ENCODE data around the gene DAPK3. TPM values are rescaled to one million over a fixed set of nuclear protein-coding genes. Genes with fewer than 3 reads are reported as not detected.

The DAPK3 gene
- polyA plus RNA-seq, 3 donors = 13.7 to 32.1 (median 21.8) TPM

DNA sequence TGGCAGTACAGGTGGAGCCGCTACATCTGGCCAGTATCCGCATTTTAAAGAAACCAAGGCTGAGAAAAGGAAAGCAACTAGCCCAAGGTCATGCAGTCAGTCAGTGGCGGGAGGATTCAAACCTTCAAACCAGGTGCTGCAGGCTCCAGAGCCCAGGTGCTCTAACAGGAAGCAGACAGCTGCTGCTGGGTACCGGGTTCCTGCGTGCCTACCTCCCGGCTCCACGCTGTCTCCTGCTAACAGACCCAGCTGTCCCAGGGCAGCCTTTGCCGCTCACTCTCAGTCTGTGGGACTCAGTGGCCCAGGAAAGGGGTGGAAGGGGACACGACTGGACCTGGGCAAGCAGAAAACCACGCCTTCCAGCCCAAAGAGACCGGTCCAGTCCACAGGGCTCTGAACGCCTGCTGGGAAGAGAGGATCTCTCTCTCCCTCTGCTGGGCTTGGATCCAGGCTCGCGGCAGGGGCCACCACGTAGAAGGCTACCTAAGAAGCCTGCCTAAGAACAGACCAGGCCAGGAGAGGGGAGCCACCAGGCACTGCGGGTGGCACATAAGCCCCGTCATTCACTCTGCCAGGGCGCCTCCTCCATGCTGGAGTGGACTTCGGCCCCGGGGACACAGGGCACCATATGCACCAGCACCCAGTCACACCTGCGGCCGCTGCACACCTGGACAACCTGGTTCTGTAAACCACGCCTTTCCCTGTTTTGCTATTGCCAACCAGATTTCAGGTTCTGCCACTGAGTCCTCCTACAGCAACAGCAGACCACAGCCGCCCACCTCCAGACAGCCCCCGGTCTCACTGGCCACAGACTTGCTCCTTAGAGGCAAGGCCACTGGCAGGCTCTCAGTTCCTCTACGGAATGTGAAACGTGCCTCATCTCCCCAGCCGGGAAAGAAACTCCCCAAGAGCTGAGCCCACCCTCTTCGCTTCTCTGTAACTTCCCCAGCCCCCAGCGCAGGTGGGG is 4.6 kb downstream of the DAPK3 start:
- Histone ChIP-seq H3K27me3 (ENCODE audit: control insufficient read depth in 2 of 2, insufficient read depth in 2 of 2, low read length in 2 of 2) (no peaks in the 10 kb centered on the region), H3K36me3 (replicated peaks in 1 of 2; ENCODE audit: control insufficient read depth in 1 of 2, insufficient read depth in 2 of 2, low read length in 2 of 2) (peaks cover 68 to 80% of the 10 kb centered on the region in 2 donors), H3K4me3 (replicated peaks in 1 of 3; ENCODE audit: low read depth in 2 of 3, low read length in 3 of 3) (no peak overlapping the region), H3K4me1 (ENCODE audit: control insufficient read depth in 1 of 2, insufficient read depth in 2 of 2, low read length in 2 of 2) (peaks cover 10 to 16% of the 10 kb centered on the region in 2 donors), H2AFZ (ENCODE audit: insufficient read depth, low read depth, low read length, poor library complexity, severe bottlenecking) (no peak overlapping the region), H3K4me2 (replicated peaks; ENCODE audit: extremely low read depth, low read length, poor library complexity, severe bottlenecking) (no peak overlapping the region), H3K79me2 (ENCODE audit: insufficient read depth, low read length) (peaks cover 37% of the 10 kb centered on the region), H3K27ac (ENCODE audit: low read depth in 1 of 2, low read length in 2 of 2) (no peak overlapping the region), H3K9me3 (replicated peaks in 1 of 2; ENCODE audit: control insufficient read depth in 1 of 2, insufficient read depth in 1 of 2, low read length in 2 of 2) (no peaks in the 10 kb centered on the region), H3K9ac (ENCODE audit: insufficient read depth, low read length, poor library complexity, severe bottlenecking) (no peak overlapping the region), H4K20me1 (ENCODE audit: insufficient read depth, low read length) (peaks cover 38% of the 10 kb centered on the region)
- intact Hi-C loops (cut with micrococcal nuclease) = no loop called here
- 89% methylated on average over 23 of the region's 30 CpGs for WGBS (ENCODE audit: insufficient coverage)
- H3K27ac Mint-ChIP-seq = peak overlapping the region in 4 of 7 donors; percentile 30 to 66 (median 48)
- H3K9me3 Mint-ChIP-seq = no peaks in the 10 kb centered on the region
- H3K4me3 Mint-ChIP-seq = no peak overlapping the region
- DNase-seq = no peak
- peaks cover 16% of the 10 kb centered on the region for H3K4me1 Mint-ChIP-seq
- TF ChIP-seq, protein P1, sequence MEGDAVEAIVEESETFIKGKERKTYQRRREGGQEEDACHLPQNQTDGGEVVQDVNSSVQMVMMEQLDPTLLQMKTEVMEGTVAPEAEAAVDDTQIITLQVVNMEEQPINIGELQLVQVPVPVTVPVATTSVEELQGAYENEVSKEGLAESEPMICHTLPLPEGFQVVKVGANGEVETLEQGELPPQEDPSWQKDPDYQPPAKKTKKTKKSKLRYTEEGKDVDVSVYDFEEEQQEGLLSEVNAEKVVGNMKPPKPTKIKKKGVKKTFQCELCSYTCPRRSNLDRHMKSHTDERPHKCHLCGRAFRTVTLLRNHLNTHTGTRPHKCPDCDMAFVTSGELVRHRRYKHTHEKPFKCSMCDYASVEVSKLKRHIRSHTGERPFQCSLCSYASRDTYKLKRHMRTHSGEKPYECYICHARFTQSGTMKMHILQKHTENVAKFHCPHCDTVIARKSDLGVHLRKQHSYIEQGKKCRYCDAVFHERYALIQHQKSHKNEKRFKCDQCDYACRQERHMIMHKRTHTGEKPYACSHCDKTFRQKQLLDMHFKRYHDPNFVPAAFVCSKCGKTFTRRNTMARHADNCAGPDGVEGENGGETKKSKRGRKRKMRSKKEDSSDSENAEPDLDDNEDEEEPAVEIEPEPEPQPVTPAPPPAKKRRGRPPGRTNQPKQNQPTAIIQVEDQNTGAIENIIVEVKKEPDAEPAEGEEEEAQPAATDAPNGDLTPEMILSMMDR (IDR thresholded peaks at IDR 0.05) = no peak
- H3K36me3 Mint-ChIP-seq = peaks cover 51 to 79% of the 10 kb centered on the region in 2 donors
- peaks cover 0 to 2% (median 0%) of the 10 kb centered on the region in 3 donors for H3K27me3 Mint-ChIP-seq (ENCODE audit: low read depth in 3 of 3)

DNA sequence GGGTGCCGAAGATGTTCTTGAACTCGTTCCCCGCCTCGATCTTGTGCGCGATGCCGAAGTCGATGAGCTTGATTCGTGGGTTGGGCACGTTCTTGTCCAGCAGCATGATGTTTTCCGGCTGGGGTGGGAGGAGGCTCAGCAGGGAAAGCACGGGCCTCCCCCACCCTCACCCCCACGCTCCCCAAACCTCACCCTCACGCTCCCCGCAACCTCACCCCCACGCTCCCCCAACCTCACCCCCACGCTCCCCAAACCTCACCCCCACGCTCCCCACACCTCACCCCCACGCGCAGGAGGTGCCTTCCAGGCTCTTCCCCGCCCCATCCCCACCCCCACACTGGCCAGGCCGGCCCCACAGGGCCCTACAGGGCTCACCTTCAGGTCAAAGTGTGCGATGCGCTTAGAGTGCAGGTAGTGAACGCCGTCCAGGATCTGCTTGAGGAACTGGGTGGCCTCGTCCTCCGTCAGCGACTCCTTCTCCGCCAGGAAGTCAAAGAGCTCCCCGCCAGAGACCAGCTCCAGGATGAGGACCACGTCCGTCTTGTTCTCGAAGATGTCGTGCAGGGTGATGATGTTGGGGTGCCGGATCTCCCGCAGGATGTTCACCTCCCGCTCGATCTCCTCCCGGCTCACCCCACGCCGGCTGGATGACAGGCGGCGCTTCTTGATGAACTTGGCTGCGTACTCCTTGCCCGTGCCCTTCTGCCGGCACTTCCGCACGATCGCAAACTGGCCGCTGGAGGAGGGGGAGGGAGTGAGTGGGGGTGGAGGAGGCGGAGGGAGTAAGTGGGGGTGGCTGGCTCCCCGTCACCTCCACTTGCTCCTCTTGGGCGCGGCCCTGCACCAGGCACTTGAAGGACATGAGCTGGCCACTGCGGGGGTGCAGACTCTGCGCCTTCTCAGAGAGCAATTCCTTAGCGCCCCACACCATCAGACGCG is 6.4 kb downstream of the DAPK3 start:
- Histone ChIP-seq H3K9ac (ENCODE audit: insufficient read depth, low read length, poor library complexity, severe bottlenecking) (no peak overlapping the region), H3K4me2 (replicated peaks; ENCODE audit: extremely low read depth, low read length, poor library complexity, severe bottlenecking) (no peak overlapping the region), H3K27me3 (ENCODE audit: control insufficient read depth in 2 of 2, insufficient read depth in 2 of 2, low read length in 2 of 2) (no peaks in the 10 kb centered on the region), H3K4me3 (replicated peaks in 1 of 3; ENCODE audit: low read depth in 2 of 3, low read length in 3 of 3) (no peak overlapping the region), H3K79me2 (ENCODE audit: insufficient read depth, low read length) (peaks cover 25% of the 10 kb centered on the region), H4K20me1 (ENCODE audit: insufficient read depth, low read length) (peaks cover 33% of the 10 kb centered on the region), H3K36me3 (replicated peaks in 1 of 2; ENCODE audit: control insufficient read depth in 1 of 2, insufficient read depth in 2 of 2, low read length in 2 of 2) (peaks cover 86 to 97% of the 10 kb centered on the region in 2 donors), H3K9me3 (replicated peaks in 1 of 2; ENCODE audit: control insufficient read depth in 1 of 2, insufficient read depth in 1 of 2, low read length in 2 of 2) (no peaks in the 10 kb centered on the region), H3K27ac (ENCODE audit: low read depth in 1 of 2, low read length in 2 of 2) (no peak overlapping the region), H2AFZ (ENCODE audit: insufficient read depth, low read depth, low read length, poor library complexity, severe bottlenecking) (no peak overlapping the region), H3K4me1 (ENCODE audit: control insufficient read depth in 1 of 2, insufficient read depth in 2 of 2, low read length in 2 of 2) (peaks cover 0 to 3% of the 10 kb centered on the region in 2 donors)
- intact Hi-C loops (cut with micrococcal nuclease) = no loop called here
- peaks cover 5% of the 10 kb centered on the region for H3K4me1 Mint-ChIP-seq
- H3K27ac Mint-ChIP-seq = peak overlapping the region in 1 of 7 donors; percentile 6
- peaks cover 65 to 95% of the 10 kb centered on the region in 2 donors for H3K36me3 Mint-ChIP-seq
- H3K9me3 Mint-ChIP-seq = peaks cover 0 to 2% (median 0%) of the 10 kb centered on the region in 7 donors
- no peak overlapping the region for H3K4me3 Mint-ChIP-seq
- TF ChIP-seq, protein P1 (IDR thresholded peaks at IDR 0.05) = no peak
- 96% methylated on average over 39 of the region's 60 CpGs for WGBS (ENCODE audit: insufficient coverage)
- no peak for DNase-seq
- H3K27me3 Mint-ChIP-seq (ENCODE audit: low read depth in 3 of 3) = no peaks in the 10 kb centered on the region
